ENCODE data around the gene DNAH17.

Gene DNAH17

DNA sequence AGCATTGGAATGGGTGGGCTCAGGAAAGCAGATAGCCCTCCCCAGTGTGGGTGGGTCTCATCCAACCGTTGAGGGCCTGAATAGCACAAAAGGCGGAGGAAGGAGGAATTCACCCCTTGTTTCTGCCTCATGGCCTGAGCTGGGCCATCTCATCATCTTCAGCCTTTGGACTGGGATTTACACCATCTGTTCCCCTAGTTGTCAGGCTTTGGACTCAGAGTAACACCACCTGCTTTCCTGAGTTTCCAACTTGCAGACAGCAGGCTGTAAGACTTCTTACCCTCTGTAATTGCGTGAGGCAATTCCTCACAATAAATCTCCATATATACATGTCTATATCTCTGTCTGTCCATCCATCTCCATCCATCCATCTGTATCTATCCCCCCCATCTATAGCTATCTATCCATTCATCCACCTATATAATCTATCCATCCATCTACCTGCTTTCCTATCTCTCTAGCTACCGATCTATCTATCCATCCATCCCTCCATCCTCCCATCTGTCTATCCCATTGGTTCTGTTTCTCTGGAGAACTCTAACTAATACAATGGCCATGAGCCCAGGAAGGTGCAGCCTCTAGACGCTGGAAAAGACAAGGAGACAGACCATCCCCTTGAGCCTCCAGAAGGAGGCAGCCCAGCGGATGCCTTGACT is 21.3 kb downstream of the DNAH17 start:
- no peak for DNase-seq (ENCODE audit: low spot score)
- in situ Hi-C loops (cut with MboI; ENCODE audit: low sequenced_read_pairs, unreplicated experiment): no loop called here
- TF ChIP-seq, protein P1, sequence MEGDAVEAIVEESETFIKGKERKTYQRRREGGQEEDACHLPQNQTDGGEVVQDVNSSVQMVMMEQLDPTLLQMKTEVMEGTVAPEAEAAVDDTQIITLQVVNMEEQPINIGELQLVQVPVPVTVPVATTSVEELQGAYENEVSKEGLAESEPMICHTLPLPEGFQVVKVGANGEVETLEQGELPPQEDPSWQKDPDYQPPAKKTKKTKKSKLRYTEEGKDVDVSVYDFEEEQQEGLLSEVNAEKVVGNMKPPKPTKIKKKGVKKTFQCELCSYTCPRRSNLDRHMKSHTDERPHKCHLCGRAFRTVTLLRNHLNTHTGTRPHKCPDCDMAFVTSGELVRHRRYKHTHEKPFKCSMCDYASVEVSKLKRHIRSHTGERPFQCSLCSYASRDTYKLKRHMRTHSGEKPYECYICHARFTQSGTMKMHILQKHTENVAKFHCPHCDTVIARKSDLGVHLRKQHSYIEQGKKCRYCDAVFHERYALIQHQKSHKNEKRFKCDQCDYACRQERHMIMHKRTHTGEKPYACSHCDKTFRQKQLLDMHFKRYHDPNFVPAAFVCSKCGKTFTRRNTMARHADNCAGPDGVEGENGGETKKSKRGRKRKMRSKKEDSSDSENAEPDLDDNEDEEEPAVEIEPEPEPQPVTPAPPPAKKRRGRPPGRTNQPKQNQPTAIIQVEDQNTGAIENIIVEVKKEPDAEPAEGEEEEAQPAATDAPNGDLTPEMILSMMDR (IDR thresholded peaks at IDR 0.05; ENCODE audit: borderline replicate concordance, control extremely low read depth, extremely low read depth, insufficient read depth, missing control alignments): no peak

DNA sequence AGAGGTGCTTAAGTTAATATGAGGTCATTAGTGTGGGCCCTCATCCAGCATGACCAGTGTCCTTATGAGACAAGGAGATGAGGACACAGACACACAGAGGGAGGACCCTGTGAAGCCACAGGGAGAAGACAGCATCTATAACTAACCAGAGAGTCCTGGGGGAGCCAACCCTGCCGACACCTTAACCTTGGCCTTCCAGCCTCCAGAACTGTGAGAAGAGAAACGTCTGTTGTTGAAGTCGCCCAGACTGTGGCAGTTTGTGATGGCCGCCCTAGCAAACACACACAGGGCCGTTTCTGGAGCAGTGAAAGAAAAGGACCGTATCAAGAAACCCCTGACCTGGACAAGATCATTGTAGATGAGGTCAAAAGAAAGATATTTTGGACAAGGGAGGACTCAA is 26.7 kb downstream of the DNAH17 start:
- TF ChIP-seq, protein P1 (IDR thresholded peaks at IDR 0.05; ENCODE audit: borderline replicate concordance, control extremely low read depth, extremely low read depth, insufficient read depth, missing control alignments): no peak
- DNase-seq (ENCODE audit: low spot score): no peak
- in situ Hi-C loops (cut with MboI; ENCODE audit: low sequenced_read_pairs, unreplicated experiment): no loop called here

DNA sequence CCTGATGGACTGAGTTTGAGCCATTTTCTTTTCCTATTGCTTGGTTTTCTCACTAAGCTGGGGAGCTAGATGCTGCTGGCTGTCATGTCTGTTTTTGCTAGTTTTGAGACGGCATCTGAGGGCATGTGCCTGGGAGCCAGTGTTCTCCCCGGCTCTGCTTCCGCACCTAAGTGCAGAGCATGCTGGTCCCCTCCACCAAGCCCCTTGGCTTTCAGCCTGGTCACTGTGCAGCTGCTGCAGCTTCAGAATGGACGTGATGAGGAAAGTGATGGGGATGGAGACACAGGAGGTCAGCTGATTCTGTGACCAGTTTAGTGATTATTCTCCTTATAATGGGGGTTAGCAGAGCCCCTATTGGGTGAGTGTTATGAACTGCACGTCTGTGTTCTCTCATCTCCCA is 28.5 kb downstream of the DNAH17 start:
- DNase-seq (ENCODE audit: low spot score): no peak
- in situ Hi-C loops (cut with MboI; ENCODE audit: low sequenced_read_pairs, unreplicated experiment): no loop called here
- TF ChIP-seq, protein P1 (IDR thresholded peaks at IDR 0.05; ENCODE audit: borderline replicate concordance, control extremely low read depth, extremely low read depth, insufficient read depth, missing control alignments): no peak

DNA sequence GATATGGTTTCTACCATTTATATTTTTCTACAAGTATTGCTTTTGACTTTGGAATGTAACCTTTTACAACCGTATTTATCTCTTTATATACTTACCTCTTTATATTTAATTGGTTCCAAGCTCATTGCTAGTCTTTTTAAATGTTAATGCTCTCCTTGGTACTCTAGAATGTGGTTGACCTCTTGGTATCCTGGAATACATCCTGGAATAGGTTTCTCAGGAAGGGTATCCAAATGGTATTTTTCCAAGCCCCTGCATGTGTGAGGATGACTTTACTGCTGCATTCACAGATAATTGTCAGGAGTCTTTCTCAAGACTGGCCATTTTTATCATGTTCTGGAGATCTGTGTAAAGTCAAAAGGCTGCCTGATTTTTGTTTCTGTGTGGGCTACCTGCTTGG is 30.2 kb downstream of the DNAH17 start:
- DNase-seq (ENCODE audit: low spot score): no peak
- TF ChIP-seq, protein P1 (IDR thresholded peaks at IDR 0.05; ENCODE audit: borderline replicate concordance, control extremely low read depth, extremely low read depth, insufficient read depth, missing control alignments): no peak
- in situ Hi-C loops (cut with MboI; ENCODE audit: low sequenced_read_pairs, unreplicated experiment): no loop called here

DNA sequence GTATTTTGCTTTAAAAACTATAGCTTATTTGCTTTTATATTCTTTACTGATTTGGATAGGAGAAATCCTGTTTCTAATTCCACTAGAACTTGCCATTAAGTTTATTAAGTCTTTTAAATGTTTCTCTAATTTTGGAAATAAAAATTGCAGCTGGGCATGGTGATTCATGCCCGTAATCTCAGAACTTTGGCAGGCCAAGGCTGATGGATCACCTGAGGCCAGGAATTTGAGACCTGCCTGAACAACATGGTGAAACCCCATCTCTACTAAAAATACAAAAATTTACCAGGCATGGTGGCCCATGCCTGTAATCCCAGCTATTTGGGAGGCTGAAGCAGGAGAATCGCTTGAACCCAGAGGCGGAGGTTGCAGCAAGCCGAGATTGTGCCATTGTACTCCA is 30.7 kb downstream of the DNAH17 start:
- in situ Hi-C loops (cut with MboI; ENCODE audit: low sequenced_read_pairs, unreplicated experiment): no loop called here
- TF ChIP-seq, protein P1 (IDR thresholded peaks at IDR 0.05; ENCODE audit: borderline replicate concordance, control extremely low read depth, extremely low read depth, insufficient read depth, missing control alignments): no peak
- no peak for DNase-seq (ENCODE audit: low spot score)

DNA sequence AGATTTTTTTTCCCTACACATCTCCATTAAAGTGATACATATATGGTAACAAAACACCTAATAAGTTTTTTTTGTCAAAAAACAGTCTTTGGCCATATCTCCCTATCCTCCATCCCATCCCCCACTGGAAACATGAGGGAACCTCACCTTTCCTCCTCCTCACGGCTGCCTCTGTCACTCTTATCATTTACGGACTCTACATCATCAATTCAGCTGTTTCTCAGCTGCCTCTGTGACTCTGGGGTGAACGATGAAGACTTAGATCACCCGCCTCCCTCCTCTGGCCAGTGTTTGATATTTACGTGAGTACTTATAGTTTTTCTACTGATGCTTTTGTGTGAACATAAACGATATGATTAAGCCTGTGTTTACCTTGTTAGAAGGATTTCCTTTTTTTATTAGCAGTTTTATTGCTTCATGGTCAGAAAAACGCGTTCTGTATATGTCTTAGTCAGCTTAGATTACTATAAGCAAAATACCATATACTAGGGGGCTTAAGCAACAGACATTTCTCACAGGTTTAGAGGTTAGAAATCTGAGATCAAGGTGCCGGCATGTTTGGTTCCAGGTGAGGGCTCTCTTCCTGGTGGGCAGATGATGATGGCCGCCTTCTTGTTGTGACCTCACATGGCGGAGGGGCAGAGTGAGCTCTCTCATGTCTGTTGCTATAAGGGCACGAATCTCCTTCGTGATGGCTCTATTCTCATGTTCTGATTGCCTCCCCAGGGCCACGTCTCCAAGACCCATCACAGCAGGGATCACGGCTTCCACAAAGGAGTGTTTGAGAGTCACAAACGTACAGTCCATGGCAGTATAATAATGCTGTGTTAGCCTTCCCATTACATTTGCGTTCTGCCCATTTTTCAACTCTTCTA is 32.1 kb downstream of the DNAH17 start:
- in situ Hi-C loops (cut with MboI; ENCODE audit: low sequenced_read_pairs, unreplicated experiment): no loop called here

More for the DNA sequence above, 32.1 kb downstream of the DNAH17 start:
- TF ChIP-seq, protein P1 (IDR thresholded peaks at IDR 0.05; ENCODE audit: borderline replicate concordance, control extremely low read depth, extremely low read depth, insufficient read depth, missing control alignments): no peak
- DNase-seq (ENCODE audit: low spot score): no peak

Measured in GM13976 (cell line).